Measurements from ENCODE around the gene GRIN2A.

The GRIN2A gene

DNA sequence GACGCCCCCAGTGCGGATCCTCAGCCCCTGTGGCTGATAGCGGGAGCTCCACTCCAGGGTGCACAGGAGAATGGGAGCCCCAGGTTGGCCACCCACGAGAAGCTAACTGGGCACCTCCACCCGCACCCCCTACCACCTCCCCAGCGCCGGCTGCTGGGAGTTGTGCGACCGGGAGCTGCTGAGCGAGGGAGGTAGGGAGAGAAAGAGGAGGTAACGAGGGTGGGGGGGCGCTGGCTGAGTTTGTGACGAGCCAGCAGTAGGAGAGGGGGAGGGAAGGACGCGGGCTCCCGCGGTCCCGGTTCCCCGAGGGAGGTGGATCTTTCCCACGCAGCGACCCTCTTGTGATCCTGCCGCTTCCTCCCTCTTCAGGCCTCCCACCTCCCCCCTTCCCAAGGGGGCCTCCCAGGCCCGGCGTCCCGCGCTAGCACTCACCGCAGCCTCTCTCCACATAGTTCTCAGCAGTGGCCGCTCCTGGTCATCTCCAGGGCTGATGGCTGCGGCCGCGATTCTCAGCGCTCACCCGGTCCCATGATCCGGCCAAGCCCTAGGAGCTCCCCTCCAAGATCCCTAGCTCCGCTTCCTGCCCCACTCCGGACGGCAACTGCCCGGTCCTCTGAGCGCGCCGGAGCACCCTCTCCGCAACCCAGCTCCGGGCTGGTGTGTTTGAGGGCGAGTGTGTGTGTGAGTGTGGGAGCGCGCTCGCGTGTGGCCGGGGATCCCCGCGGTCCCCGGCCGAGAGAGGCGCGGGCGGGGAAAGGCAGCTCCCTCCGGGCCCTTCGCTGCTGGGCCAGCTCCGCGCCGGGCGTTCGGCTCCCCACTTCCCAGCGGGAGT, at the start of gene GRIN2A:
TSS of gene GRIN2A (minus strand) at position 207 of the 832 bp plus-strand sequence. CDS start 2,017 bp downstream, outside the sequence.
- DNase-seq, result no peak

DNA sequence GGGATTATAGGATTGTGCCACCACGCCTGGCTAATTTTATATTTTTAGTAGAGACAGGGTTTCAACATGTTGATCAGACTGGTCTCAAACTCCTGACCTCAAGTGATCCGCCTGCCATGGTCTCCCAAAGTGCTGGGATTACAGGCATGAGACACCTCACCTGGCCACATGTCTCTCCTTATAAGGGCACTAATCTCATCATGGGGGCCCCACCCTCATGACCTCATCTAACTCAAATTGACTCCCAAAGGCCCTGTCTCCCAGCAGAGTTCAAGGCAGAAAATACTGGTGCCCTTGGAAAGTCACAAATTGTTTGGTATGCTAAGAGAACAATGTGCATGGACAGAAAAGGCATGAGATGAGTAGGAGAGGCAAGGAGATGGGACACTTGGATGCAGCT, 49.3 kb upstream of the GRIN2A start:
- no peak for DNase-seq

DNA sequence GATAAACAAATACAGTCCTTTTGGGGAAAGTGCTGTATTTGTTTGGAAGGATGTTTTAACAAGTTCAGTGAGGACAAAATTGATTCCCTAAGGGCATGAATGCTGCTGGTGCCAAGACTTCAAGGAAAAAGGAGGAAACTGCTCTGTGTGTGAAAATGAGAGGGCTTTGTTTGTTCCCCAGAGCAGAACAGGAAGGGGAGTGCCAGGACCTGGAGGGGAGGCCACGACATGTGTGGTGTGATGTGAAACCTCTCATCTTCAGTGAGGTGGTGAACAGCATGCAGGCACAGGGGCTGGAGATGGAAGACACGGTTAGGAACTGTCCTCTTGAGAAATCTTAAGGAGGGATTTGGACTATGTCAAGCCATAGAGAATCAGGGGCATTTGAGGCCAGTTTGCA, 46.6 kb upstream of the GRIN2A start:
- no peak for DNase-seq

DNA sequence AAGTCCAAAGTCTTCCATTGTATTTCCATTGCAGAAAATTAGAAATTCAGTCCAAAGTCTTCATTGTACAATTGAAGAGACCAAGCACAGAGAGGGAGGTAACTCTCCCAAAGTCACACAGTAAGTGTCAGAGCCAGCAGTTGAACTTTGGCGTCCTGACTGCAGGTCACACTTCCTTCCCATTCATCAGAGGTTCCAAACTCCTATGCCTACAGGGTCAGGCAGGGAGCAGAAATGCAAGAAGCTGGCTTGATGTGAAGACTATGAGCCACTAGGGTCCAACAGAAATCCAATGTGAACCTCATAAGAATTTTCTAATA, 44.7 kb upstream of the GRIN2A start:
- DNase-seq, result no peak

DNA sequence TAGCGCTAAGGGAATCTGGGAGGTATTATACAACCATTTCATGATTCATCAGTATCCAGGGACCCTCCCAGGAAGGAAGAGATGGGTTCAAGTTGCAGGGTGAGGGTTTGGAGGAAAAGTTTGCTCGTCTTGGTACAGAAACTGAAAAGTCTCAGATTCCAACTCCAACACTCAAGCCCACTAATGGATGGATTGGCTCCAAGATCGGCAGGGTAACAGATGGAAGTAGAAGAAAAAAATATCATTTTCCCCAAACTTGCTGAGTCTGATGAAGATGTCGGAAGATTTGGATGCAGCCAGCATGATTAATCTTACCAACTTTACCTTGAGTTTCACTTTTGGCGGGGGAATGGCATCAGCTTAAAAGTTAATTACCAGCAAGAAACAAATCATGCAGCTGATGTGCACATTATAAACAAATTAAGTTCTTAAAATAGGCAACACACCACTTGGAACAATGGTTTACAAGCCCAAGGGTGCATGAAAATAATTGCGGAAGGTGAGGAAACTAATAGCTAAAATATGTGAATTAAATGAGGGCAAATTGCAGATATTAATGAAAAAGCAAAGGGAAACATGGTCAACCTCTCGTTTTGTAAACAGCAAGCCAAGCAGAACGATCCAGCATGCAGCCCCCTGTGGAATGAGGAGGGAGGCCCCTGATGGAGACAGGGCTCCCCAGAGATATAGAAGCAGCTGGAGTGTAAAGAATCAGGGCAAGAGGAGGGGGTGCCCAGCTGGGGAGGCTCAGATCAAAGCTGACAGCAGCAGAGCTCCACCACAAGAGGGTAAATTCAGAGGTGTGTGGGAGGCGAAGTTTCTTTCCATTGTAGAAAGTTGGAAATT, 44.1 kb upstream of the GRIN2A start:
- no peak for DNase-seq

DNA sequence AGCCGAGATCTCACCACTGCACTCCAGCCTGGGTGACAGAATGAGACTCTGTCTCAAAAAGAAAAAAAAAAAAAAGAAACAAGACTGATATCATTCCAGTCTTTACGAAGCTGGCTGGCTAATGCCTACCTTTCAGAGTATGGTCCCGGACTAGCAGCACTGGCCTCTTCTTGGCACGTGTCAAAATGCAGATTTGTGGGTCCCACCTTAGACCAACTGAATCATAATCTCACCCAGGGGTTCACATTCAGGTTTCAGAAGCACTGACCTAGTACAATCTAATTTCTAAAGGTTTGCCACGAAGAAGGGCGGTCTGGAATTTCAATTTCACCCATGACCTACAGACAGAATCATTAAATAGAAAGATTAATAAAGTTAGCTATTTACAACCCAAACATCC, 43.4 kb upstream of the GRIN2A start:
- DNase-seq, result no peak

DNA sequence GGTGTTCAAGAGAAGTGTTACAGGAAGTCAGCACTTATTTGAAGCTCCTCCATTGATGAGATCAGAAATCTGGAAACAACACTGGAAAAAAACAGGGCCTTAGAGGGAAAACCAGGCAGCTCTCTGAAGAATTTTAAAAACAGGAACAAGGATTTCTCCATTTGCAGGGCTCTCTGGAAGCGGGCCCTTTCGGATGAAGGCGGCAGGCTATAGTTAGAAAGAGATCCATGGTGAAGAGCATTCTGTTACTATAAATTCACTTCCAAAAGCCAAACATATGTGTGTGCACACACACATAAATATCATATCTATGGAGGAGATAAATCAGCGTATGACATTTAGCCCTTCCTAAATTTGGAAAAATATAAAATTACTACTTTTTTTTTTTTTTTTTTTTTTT, 42.6 kb upstream of the GRIN2A start:
- no peak for DNase-seq

DNA sequence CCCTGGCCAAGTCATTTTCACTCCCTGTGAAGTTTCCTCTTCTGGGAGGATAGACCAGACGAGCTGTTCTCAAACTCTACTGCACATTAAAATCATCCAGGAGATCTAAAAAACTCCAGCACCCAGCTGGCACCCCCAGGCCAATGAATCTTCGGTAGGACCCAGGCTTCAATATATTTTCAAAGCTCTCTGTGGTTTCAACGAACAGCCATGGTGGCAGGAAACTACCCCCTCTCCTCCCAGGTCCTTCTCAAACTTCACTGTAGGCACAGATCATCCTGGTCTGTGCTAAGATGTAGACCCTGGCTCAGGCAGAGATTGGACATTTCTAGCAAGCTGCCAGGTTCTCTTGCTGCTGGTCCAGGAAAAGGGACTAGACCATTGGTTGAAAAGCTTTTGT, 38.7 kb upstream of the GRIN2A start:
- DNase-seq, result no peak

DNA sequence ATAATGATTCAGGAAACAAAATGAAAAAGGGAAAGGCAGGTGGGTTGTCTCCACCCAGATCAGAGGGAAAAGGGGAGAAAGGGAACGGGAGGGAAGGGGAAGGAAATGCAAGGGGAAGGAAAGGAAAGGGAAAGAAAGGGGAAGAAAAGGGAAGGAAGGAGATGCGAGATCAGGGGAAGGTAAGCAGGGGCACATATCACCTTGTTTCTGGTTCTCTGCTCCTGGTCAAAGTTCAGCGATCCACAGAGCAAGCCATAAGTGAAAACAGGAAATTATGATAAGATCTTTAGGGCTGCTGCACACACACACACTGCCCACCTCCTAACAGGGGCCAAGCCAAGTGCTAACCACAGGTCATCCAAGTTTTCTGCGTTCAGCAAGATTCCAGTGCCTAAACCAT, 37.5 kb upstream of the GRIN2A start:
- no peak for DNase-seq

DNA sequence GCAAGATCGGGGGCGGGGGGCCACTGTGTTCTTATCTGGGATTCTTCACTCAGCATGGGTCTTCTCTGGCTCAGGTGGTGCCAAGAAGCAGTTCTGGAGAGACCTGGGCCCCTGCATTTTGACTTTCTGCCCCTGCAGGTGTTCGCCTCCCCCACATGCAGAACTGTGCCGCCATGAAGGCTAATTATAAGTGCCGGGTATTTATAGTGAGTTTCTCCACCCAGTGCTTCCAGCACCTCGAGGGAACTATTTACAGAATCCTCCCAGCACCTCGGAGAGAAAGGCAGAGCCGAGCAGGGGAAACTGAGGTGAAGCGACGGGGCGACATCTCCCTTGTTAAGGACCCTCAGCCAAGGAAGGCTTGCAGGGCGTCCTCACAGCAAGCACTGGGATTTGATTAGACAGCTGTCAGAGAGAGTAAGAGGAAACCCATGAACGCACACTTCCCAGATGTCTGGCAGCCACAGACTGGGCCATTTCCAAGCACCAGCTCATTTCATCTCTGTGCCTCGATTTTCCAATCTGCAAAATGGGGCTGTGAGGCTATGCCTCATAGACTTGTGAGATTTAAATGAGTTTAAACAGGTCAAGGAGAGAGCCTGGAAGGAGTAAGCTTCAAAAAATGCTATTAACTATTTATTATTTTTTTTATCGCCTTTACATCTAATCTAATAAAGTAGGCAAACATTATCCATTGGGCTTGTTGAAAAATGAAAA, 36.4 kb upstream of the GRIN2A start:
- DNase-seq, result no peak

DNA sequence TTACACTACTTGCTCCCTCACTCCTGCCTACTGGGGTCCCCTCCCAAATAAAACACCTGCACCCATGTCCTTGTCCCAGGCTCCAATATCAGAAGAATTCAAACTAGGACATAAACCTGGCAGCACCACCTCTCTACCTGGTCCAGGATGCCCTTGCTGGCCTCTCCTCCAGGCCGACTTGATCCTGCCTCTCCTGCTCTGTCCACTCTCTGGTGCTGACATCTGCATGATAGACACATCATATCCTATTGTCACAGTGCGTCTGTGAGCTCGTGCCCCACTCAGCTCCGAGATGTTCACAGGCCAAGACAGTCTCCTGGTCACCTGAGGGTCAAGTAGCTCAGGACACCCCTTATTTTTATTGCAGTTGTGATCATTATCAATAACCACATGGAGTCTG, 31.5 kb upstream of the GRIN2A start:
- DNase-seq, result no peak

DNA sequence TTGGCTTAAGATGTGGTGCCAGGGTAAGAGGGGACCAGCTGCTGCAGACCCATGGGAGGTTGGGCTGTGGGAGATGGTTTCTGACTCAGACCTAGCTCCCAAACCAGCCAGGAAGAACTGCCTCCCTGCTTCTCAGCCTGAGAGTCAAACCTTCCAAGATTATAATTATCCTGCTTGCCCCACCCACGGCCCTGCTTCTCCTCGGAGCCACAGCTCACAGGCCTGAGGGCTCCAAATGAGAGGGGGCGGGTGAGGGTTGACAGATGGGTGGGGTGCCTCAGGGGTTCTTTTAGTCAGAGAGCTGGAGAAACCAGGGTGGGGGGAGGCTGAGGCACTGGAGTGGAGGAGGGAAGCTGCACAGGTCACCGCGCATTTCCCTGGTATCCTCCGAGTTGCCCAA, 28.7 kb upstream of the GRIN2A start:
- DNase-seq, result no peak

DNA sequence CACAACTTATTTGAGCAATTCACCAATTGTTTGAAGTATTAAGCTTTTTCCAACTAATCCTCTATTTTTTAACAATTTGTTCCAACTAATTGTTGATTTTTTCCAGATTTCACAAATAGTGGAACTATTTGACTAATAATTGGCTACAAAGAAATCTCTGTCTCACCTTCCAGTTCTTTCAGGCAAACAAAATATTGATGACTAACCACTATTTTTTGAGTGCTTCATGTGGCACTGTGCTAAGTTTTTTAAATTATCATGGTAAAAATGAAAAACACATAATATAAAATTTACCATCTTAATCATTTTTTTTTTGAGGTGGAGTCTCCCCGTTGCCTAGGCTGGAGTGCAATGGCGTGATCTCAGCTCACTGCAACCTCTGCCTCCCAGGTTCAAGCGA, 24.6 kb upstream of the GRIN2A start:
- no peak for DNase-seq

DNA sequence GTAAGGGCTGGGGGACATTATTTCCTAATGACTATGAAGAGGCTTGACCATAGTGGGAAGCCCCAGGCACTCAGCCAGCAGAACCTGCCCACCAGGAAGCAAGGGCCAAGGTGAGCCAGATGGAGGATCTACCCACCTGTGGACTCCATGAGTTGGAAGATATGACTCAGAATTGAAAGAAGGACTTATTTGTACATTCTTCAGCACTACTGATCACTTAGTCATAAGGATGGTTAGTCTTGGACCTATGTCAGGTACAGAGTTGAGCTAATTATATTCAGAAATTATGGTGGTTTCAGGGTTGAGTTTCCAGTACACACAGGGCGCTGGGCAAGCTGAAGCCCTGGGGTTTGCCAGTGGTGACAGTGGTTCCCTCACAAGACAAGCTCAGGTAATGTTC, 24.0 kb upstream of the GRIN2A start:
- no peak for DNase-seq

DNA sequence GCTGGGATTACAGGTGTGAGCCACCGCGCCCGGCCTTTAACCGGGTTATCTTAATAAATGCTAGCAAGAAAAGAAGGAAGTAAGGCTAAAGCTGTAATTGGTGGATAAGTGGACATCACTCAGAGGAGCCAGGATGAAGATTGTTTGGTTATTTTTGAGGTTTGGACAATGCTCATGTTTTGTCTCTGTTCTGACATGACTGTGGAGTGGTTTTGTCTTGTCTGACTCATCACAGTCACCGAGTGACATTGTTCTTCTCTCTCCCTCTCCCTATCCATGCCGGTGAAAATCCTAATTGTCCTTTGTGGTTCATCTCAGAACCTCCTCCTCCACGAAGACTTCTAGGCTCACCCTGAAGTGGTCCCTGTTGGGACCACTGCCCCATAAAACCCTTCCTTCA, 23.5 kb upstream of the GRIN2A start:
- DNase-seq, result no peak

DNA sequence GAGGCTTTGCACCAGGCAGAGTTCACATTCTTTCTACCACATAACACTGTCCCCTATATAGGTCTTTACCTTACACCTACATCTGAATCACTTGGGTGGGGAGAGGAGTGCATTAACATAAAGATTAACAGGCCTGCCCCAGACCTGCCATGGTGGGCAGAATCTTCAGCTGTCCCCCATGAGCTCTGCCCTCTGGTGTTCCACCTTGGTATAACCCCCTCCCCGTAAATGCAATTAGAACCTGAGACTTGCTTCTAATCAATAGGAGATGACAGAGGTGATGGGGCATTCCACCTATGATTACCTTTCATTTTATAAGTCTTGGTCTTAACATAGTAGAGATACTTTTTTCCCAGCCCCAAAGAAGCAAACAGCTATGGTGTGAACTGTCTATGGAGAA, 20.4 kb upstream of the GRIN2A start:
- no peak for DNase-seq

DNA sequence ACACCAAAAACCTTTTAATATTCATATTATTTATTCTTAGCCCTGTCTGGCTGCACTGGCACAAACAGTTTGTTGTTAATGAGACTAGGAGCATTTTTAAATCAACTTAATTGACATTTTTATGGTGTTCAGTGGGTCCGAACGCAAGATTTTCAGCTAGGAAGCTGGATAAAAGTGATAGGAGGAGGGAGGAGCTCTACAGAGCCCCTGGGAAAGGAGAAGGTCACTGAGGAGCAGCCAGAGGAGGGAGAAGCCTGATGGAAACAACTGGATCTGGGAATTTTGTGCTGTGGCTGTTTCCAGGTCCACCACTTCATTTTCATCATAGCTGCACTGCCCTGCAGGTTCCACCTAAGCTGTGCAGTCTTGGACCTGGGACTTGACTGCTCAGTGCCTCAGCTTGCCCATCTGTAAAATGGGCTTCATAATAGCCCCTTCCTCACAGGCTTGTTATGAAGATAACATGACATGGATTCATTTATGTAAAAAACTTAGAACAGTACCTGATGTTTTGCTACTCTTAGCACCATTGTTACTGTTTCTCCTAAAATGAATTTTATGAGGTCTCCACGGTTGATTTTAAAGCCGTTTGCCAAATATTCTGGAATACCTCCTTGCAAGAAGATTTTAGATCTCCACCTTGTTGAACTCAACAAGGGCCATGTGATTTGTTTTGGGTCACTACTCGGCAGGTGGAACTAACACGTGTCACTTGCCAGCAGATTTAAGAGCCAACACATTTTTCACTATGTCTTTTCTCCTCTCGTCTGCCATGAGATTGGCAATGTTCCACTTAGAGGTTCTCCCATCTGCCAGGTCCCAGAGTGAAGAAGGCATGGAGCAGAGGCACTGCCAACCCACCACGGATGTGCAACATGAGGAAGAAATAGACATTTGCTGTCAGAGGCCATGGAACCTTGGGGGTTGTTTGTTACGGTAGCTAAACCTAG, 18.7 kb upstream of the GRIN2A start:
- DNase-seq, result no peak

DNA sequence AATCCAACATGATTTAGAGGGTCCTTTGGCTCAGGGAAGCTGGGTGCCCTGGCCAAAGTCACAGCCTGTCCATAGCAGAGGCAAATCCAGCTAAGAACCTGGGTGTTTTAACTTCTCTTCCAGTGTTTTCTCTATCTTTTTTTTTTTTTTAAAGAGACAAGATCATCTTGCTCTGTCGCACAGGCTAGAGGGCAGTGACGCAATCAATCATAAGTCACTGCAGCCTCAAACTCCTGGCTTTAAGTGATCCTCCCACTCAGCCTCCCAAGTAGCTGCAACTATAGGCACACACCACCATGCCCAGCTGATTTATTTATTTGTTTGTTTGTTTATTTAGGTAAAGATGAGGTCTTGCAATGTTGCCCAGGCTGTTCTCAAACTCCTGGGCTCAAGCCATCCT, 14.8 kb upstream of the GRIN2A start:
- no peak for DNase-seq

DNA sequence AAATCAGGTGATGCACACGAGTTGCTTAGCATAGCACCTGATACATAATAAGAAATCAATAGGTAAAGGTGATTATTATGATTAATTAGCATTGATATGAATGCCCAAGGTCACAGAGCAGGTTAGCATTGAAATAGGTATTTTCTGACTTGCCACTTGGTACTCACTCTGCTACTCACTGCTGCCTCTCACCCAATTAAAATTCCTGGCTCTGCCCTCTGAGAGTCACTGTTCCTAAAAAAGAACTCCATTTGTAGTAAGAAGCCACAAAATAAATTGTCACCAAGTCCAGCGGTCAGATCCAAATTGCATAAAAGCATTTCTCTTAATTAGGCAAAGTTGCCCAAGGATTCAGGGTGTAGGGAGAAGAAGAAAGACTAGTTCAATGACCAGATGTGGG, 8.9 kb upstream of the GRIN2A start:
- no peak for DNase-seq

DNA sequence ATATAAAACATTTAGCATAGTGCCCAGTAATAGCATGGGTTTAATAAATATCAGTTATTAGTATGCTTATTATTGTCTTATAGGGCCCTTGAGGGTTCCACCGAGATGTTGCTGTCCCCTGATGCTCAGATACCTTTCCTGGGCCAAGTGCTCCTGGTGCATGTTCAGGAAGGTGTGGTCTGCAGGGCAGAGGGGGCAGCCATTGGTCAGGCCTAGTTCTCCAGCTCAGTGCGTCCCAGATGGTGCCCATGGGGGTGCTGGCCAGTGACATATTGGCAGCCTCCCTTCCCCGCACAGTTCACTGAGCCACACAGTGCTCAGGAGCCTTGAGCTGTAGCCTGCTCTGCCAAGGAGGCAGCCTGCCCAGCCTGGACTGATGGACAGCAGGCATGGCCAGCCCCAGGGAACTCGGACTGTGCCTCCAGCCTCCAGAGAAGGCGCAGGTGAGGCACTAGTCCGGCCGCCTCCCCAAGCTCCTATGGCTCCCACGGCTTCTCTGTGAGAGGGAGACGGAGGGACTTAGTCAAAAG, 7.7 kb upstream of the GRIN2A start:
- no peak for DNase-seq

DNA sequence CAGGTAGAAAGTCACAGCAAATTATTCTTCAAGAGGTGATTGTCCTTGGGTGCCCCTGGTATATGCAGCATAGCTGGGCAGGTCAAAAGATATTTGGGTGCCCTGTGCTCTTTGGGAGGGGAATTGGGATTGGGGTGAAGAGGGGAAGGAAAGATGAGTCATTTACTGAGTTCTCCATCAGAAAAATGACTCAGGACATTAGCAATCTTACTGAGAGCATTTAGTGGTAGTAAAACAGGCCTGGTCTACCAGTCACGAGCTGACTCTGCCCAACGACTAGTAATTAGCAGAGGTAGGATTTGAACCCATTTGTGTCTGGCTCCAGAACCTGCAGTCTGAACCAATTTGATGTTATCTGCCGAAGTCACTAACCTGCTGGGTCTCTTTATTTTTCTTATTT, 6.0 kb upstream of the GRIN2A start:
- no peak for DNase-seq
